K562 (cell line): ENCODE data around the gene ZNF669. TPM values are rescaled to one million over a fixed set of nuclear protein-coding genes. Genes with fewer than 3 reads are reported as not detected.
A peak's percentile ranks its signal among the peaks of the same experiment; 100 is the strongest.

Source experiments
- ATF3 ChIP-seq, 2 experiments: fragments of 450-650 bp in 1 of 2; sonication (generic) in 1 of 2; formaldehyde crosslinking in 1 of 2; IDR thresholded peaks in 1 of 2; conservative IDR thresholded peaks in 1 of 2; 2 replicates each; pipeline versions ENCODE4 v1.6.1 to v1.8.1; 2016 to 2023; ENCODE audit warnings: mild to moderate bottlenecking in 2 of 2, moderate library complexity in 2 of 2, inconsistent platforms in 1 of 2, missing genetic modification reagents in 1 of 2
- ATF4 ChIP-seq: fragments of 450-650 bp; formaldehyde crosslinking; IDR thresholded peaks from 2 replicates; pipeline ENCODE4 v1.4.0; 2022; ENCODE audit warnings: mild to moderate bottlenecking, moderate library complexity
- CHD1 ChIP-seq: fragments of 200-600 bp; sonication (generic); IDR thresholded peaks from one replicate; pipeline ENCODE4 v1.6.1; 2012; ENCODE audit warnings: mild to moderate bottlenecking, moderate library complexity, low read length, inconsistent platforms
- CREB1 ChIP-seq, 2 experiments: sonication (generic) in 1 of 2; formaldehyde crosslinking in 1 of 2; IDR thresholded peaks; 2 replicates each; pipeline versions ENCODE4 v1.6.1 to v1.8.0; 2012 to 2022; ENCODE audit warnings: inconsistent platforms in 1 of 2, mild to moderate bottlenecking in 1 of 2, missing genetic modification reagents in 1 of 2, moderate library complexity in 1 of 2
- CREB3 ChIP-seq: fragments of 450-650 bp; conservative IDR thresholded peaks from 2 replicates; pipeline ENCODE4 v1.6.1; 2016; ENCODE audit warnings: missing genetic modification characterization, low read depth, mild to moderate bottlenecking, missing compliant biosample characterization, moderate library complexity
- CREM ChIP-seq: IDR thresholded peaks from 2 replicates; pipeline ENCODE4 v1.6.1; 2014; ENCODE audit warnings: antibody characterized with exemption, low read depth
- LEF1 ChIP-seq: fragments of 450-650 bp; IDR thresholded peaks from 2 replicates; pipeline ENCODE4 v1.6.1; 2016; ENCODE audit warnings: mild to moderate bottlenecking
- NCOA1 ChIP-seq: fragments of 450-650 bp; IDR thresholded peaks from 2 replicates; pipeline ENCODE4 v1.6.1; 2016; ENCODE audit warnings: low read depth
- NONO ChIP-seq, 2 experiments: fragments of 200-400 bp in 1 of 2; fragments of 450-650 bp in 1 of 2; formaldehyde crosslinking in 1 of 2; IDR thresholded peaks; 2 replicates each; pipeline ENCODE4 v1.6.1; 2017; ENCODE audit warnings: low read depth in 2 of 2, mild to moderate bottlenecking in 2 of 2, moderate library complexity in 2 of 2, low read length in 1 of 2
- SRF ChIP-seq, 2 experiments: fragments of 250-450, 450-650 bp in 1 of 2; sonication (Bioruptor Pico) in 1 of 2; sonication (generic) in 1 of 2; formaldehyde crosslinking; IDR thresholded peaks; 2 replicates each; pipeline versions ENCODE4 v1.5.0 to v1.5.1; 2020 to 2022; ENCODE audit warnings: mild to moderate bottlenecking in 1 of 2, missing genetic modification reagents in 1 of 2
- SUPT5H ChIP-seq: fragments of 450-650 bp; IDR thresholded peaks from 2 replicates; pipeline ENCODE4 v1.6.1; 2016
- TEAD2 ChIP-seq: fragments of 450-650 bp; IDR thresholded peaks from 2 replicates; pipeline ENCODE4 v1.6.1; 2016; ENCODE audit warnings: missing genetic modification characterization, control low read depth, missing compliant biosample characterization
- THRA ChIP-seq: fragments of 450-650 bp; IDR thresholded peaks from 2 replicates; pipeline ENCODE4 v1.6.1; 2017; ENCODE audit warnings: mild to moderate bottlenecking, moderate library complexity
- ZNF280B ChIP-seq: fragments of 250-450 bp; sonication (Bioruptor Pico); IDR thresholded peaks from 2 replicates; pipeline ENCODE4 v1.5.1; 2021; ENCODE audit warnings: mild to moderate bottlenecking
- ZNF3 ChIP-seq: fragments of 250-450 bp; sonication (Bioruptor Pico); IDR thresholded peaks from 2 replicates; pipeline ENCODE4 v1.5.0; 2021; ENCODE audit warnings: mild to moderate bottlenecking, moderate library complexity
- ZNF518B ChIP-seq: fragments of 250-450 bp; sonication (Bioruptor Pico); IDR thresholded peaks from 2 replicates; pipeline ENCODE4 v1.5.0; 2021; ENCODE audit warnings: mild to moderate bottlenecking, moderate library complexity
- polyA plus RNA-seq, 8 experiments: library from polyadenylated mRNA; depleted of rRNA in 4 of 8; stranded (reverse) in 5 of 8; unstranded in 3 of 8; fragments of >200 nt; fragmentation: Nextera tagmentation in 2 of 8; fragmentation: Illumina TruSeq in 1 of 8; extraction: Ambion mirVana in 2 of 8; extraction: Trizol in 1 of 8; gene quantifications; 2 replicates each; pipeline versions ENCODE4 v1.2.1 to v1.2.3, GENCODE V29; 2011 to 2014; ENCODE audit warnings: inconsistent platforms in 1 of 8, missing spikeins in 1 of 8
- total RNA-seq, 7 experiments: library from RNA; depleted of rRNA in 6 of 7; stranded (reverse); fragments of >200 nt in 6 of 7; fragmentation: Illumina TruSeq in 2 of 7; extraction: Trizol in 2 of 7; gene quantifications; 2 replicates each; pipeline versions ENCODE4 v1.2.1 to v1.2.3, GENCODE V29; 2011 to 2021; ENCODE audit warnings: low replicate concordance in 1 of 7

The ZNF669 gene
- total and polyA plus RNA-seq, 9 of the 15 experiments (the other 6 are each of a cell fraction or from before 2014, with no cell fraction given): 5.3 to 18.3 (median 10.2) TPM

- TF ChIP-seq NONO (IDR thresholded peaks at IDR 0.05; ENCODE audit: low read depth in 2 of 2, low read length in 1 of 2): no peak
- TF ChIP-seq LEF1: peak; percentile 37; the same call in 1 of the 2 replicates
- peak; percentile 89 for TF ChIP-seq NCOA1
- TF ChIP-seq THRA: no peak
- TF ChIP-seq CREB3: no peak
- no peak for TF ChIP-seq TEAD2 (tag)
- no peak; the same call in 1 of the 2 replicates for TF ChIP-seq ATF4
- TF ChIP-seq CHD1: peak; percentile 87
- peak; percentile 77 for TF ChIP-seq CREM
- TF ChIP-seq ZNF518B: no peak
- TF ChIP-seq ZNF3: no peak
- peak; percentile 97 for TF ChIP-seq SUPT5H
- no peak for TF ChIP-seq ZNF280B (CRISPR knock-in tag)
- peak; percentile 82 for TF ChIP-seq CREB1 (IDR thresholded peaks at IDR 0.05)
- peak; percentile 68 for TF ChIP-seq CREB1 (CRISPR knock-in tag; IDR thresholded peaks at IDR 0.05)
- peak in 1 of 2 experiments; percentile 68; a peak in 1 of 4 replicates for TF ChIP-seq SRF (CRISPR knock-in tag; IDR thresholded peaks at IDR 0.05)
- peak; percentile 31; the same call in 1 of the 2 replicates for TF ChIP-seq ATF3 (IDR thresholded peaks at IDR 0.05)
- TF ChIP-seq ATF3 (CRISPR knock-in tag; conservative IDR thresholded peaks at IDR 0.05): no peak
These were observed 25.7 kb downstream of the ZNF669 start, which contains the start of gene ZNF670 (continued) for GRCh38 chr1:247078258-247079140.
